GM23248 (cell line): ENCODE data around the gene DRD1. TPM values are rescaled to one million over a fixed set of nuclear protein-coding genes. Genes with fewer than 3 reads are reported as not detected.

Source experiments
- DNase-seq: peaks from one replicate; pipeline ENCODE4 v3.0.0-alpha.2; 2015
- H2AFZ ChIP-seq: fragments of 200-600 bp; sonication (generic); 2 replicates; pipeline ENCODE4 v1.6.1; 2016; ENCODE audit warnings: antibody characterized with exemption
- H3F3A ChIP-seq: fragments of 200-600 bp; sonication (generic); 2 replicates; pipeline ENCODE4 v1.6.1; 2016; ENCODE audit warnings: mild to moderate bottlenecking, antibody characterized with exemption, mixed run types; ENCODE audit not compliant: insufficient read depth
- H3K27ac ChIP-seq: fragments of 200-600 bp; sonication (generic); 2 replicates; pipeline ENCODE4 v1.5.1; 2016; ENCODE audit warnings: mild to moderate bottlenecking
- H3K27me3 ChIP-seq: fragments of 200-600 bp; sonication (generic); replicated peaks from 2 replicates; pipeline ENCODE4 v1.6.1; 2016; ENCODE audit warnings: mild to moderate bottlenecking; ENCODE audit not compliant: insufficient read depth
- H3K36me3 ChIP-seq: fragments of 200-600 bp; sonication (generic); 2 replicates; pipeline ENCODE4 v1.6.1; 2016; ENCODE audit warnings: low read depth, mild to moderate bottlenecking
- H3K4me1 ChIP-seq: fragments of 200-600 bp; sonication (generic); 2 replicates; pipeline ENCODE4 v1.6.1; 2016; ENCODE audit warnings: mild to moderate bottlenecking; ENCODE audit not compliant: insufficient read depth
- H3K4me2 ChIP-seq: fragments of 200-600 bp; sonication (generic); one replicate; pipeline ENCODE4 v1.6.1; 2016; ENCODE audit warnings: mild to moderate bottlenecking; ENCODE audit not compliant: unreplicated experiment
- H3K4me3 ChIP-seq: fragments of 200-600 bp; sonication (generic); 2 replicates; pipeline ENCODE4 v1.5.1; 2016; ENCODE audit warnings: mild to moderate bottlenecking
- H3K79me2 ChIP-seq: fragments of 200-600 bp; sonication (generic); 2 replicates; pipeline ENCODE4 v1.6.1; 2016; ENCODE audit warnings: mild to moderate bottlenecking; ENCODE audit not compliant: insufficient read depth
- H3K9ac ChIP-seq: fragments of 200-600 bp; sonication (generic); 2 replicates; pipeline ENCODE4 v1.6.1; 2016; ENCODE audit warnings: mild to moderate bottlenecking
- H3K9me2 ChIP-seq: fragments of 200-600 bp; sonication (generic); 2 replicates; pipeline ENCODE4 v1.6.1; 2016; ENCODE audit warnings: mixed run types, mild to moderate bottlenecking, moderate library complexity; ENCODE audit not compliant: insufficient read depth
- H3K9me3 ChIP-seq: fragments of 200-600 bp; sonication (generic); one replicate; pipeline ENCODE4 v1.6.1; 2017; ENCODE audit warnings: low read depth
- H4K20me1 ChIP-seq: fragments of 200-600 bp; sonication (generic); 2 replicates; pipeline ENCODE4 v1.6.0; 2016; ENCODE audit not compliant: insufficient read depth
- EZH2 ChIP-seq: fragments of 200-600 bp; sonication (generic); IDR thresholded peaks from 2 replicates; pipeline ENCODE4 v1.6.1; 2018; ENCODE audit warnings: antibody characterized with exemption, mild to moderate bottlenecking; ENCODE audit not compliant: insufficient read depth, poor library complexity, severe bottlenecking
- EZH2phosphoT487 ChIP-seq: fragments of 200-600 bp; sonication (generic); IDR thresholded peaks from 2 replicates; pipeline ENCODE4 v1.6.1; 2018; ENCODE audit warnings: antibody characterized with exemption, moderate library complexity, mild to moderate bottlenecking, low read depth; ENCODE audit not compliant: insufficient read depth
- WGBS, 2 experiments: methylation state at CpG; one replicate each; pipeline ENCODE4 v1.1.6; 2015 to 2017; ENCODE audit warnings: low lambda C conversion rate in 2 of 2, low coverage in 1 of 2; ENCODE audit errors: missing lambda C conversion rate in 2 of 2; 5-methylcytosine and 5-hydroxymethylcytosine counted together
- in situ Hi-C: fragments of 300-500 bp; cut with MboI; formaldehyde crosslinking; loops from 2 replicates; pipeline ENCODE4 v1.15.0; 2020
- polyA plus RNA-seq: library from polyadenylated mRNA; unstranded; fragments of >200 nt; fragmentation: Nextera tagmentation; extraction: Ambion mirVana; gene quantifications from 2 replicates; pipeline ENCODE4 v1.2.1, GENCODE V29; 2016
- total RNA-seq: library from RNA; depleted of rRNA; stranded (reverse); fragments of >200 nt; shearing (Covaris generic); gene quantifications from 2 replicates; pipeline ENCODE4 v1.2.3, GENCODE V29; 2014

DRD1 gene
- total and polyA plus RNA-seq, 2 experiments from 2014 or later = not detected

GRCh38 chr5:175471196-175471595, 27.2 kb upstream of the DRD1 start:
- no peak overlapping the region for H3K27ac ChIP-seq
- no peaks in the 10 kb centered on the region for H3K79me2 ChIP-seq
- no peaks in the 10 kb centered on the region for H3K4me1 ChIP-seq
- no peak overlapping the region for H3K4me2 ChIP-seq
- H3F3A ChIP-seq = no peaks in the 10 kb centered on the region
- H2AFZ ChIP-seq = no peak overlapping the region
- no peaks in the 10 kb centered on the region for H4K20me1 ChIP-seq
- no peak overlapping the region for H3K4me3 ChIP-seq
- in situ Hi-C loops = no loop called here
- no peak for TF ChIP-seq EZH2
- TF ChIP-seq EZH2phosphoT487 = no peak
- H3K9me3 ChIP-seq = no peaks in the 10 kb centered on the region
- H3K27me3 ChIP-seq = peaks cover 44% of the 10 kb centered on the region
- WGBS, 2 experiments = 37 to 38% methylated on average over 6 of the region's 6 CpGs
- H3K9ac ChIP-seq = no peak overlapping the region
- DNase-seq = no peak
- H3K9me2 ChIP-seq = no peaks in the 10 kb centered on the region
- no peaks in the 10 kb centered on the region for H3K36me3 ChIP-seq

GRCh38 chr5:175470781-175471180, 26.8 kb upstream of the DRD1 start:
- in situ Hi-C loops = no loop called here
- no peaks in the 10 kb centered on the region for H4K20me1 ChIP-seq
- TF ChIP-seq EZH2 (no peak), EZH2phosphoT487 (no peak)
- 16 to 18% methylated on average over 5 of the region's 5 CpGs for WGBS, 2 experiments
- no peak overlapping the region for H3K9ac ChIP-seq
- H3K9me3 ChIP-seq = no peaks in the 10 kb centered on the region
- H2AFZ ChIP-seq = no peak overlapping the region
- H3F3A ChIP-seq = no peaks in the 10 kb centered on the region
- no peaks in the 10 kb centered on the region for H3K4me1 ChIP-seq
- H3K27ac ChIP-seq = no peak overlapping the region
- H3K4me2 ChIP-seq = no peak overlapping the region
- H3K9me2 ChIP-seq = no peaks in the 10 kb centered on the region
- DNase-seq = no peak
- H3K79me2 ChIP-seq = no peaks in the 10 kb centered on the region
- no peak overlapping the region for H3K4me3 ChIP-seq
- no peaks in the 10 kb centered on the region for H3K36me3 ChIP-seq
- H3K27me3 ChIP-seq = peaks cover 44% of the 10 kb centered on the region

GRCh38 chr5:175469916-175470315, 25.9 kb upstream of the DRD1 start:
- no peaks in the 10 kb centered on the region for H3K4me1 ChIP-seq
- H2AFZ ChIP-seq = no peak overlapping the region
- H3K27ac ChIP-seq = no peak overlapping the region
- no peaks in the 10 kb centered on the region for H3K9me2 ChIP-seq
- no peaks in the 10 kb centered on the region for H4K20me1 ChIP-seq
- no peaks in the 10 kb centered on the region for H3K36me3 ChIP-seq
- no peak overlapping the region for H3K4me3 ChIP-seq
- no peaks in the 10 kb centered on the region for H3K79me2 ChIP-seq
- no peak overlapping the region for H3K9ac ChIP-seq
- 23 to 24% methylated on average over 3 of the region's 3 CpGs for WGBS, 2 experiments
- no peak for DNase-seq
- TF ChIP-seq EZH2phosphoT487 (no peak), EZH2 (no peak)
- H3K4me2 ChIP-seq = no peak overlapping the region
- H3K27me3 ChIP-seq = peaks cover 38% of the 10 kb centered on the region
- in situ Hi-C loops = no loop called here
- no peaks in the 10 kb centered on the region for H3F3A ChIP-seq
- no peaks in the 10 kb centered on the region for H3K9me3 ChIP-seq

GRCh38 chr5:175468892-175469291, 24.9 kb upstream of the DRD1 start:
- Histone ChIP-seq H3K9ac (no peak overlapping the region), H4K20me1 (no peaks in the 10 kb centered on the region), H3K4me2 (no peak overlapping the region), H3F3A (no peaks in the 10 kb centered on the region), H2AFZ (no peak overlapping the region), H3K9me2 (no peaks in the 10 kb centered on the region), H3K4me1 (no peaks in the 10 kb centered on the region), H3K79me2 (no peaks in the 10 kb centered on the region), H3K36me3 (no peaks in the 10 kb centered on the region), H3K27ac (no peak overlapping the region), H3K4me3 (no peak overlapping the region), H3K9me3 (no peaks in the 10 kb centered on the region), H3K27me3 (peaks cover 29% of the 10 kb centered on the region)
- in situ Hi-C loops = no loop called here
- no peak for TF ChIP-seq EZH2
- TF ChIP-seq EZH2phosphoT487 = no peak
- DNase-seq = no peak
- 80 to 84% methylated on average over 1 of the region's 1 CpG for WGBS, 2 experiments
